ENCODE results near the gene MAD1L1.
"Not testable (repeated sequence)": the region's sequence is repeated elsewhere in the genome, so short reads cannot be mapped to it uniquely, and the experiment has no call there.

The MAD1L1 gene

DNA sequence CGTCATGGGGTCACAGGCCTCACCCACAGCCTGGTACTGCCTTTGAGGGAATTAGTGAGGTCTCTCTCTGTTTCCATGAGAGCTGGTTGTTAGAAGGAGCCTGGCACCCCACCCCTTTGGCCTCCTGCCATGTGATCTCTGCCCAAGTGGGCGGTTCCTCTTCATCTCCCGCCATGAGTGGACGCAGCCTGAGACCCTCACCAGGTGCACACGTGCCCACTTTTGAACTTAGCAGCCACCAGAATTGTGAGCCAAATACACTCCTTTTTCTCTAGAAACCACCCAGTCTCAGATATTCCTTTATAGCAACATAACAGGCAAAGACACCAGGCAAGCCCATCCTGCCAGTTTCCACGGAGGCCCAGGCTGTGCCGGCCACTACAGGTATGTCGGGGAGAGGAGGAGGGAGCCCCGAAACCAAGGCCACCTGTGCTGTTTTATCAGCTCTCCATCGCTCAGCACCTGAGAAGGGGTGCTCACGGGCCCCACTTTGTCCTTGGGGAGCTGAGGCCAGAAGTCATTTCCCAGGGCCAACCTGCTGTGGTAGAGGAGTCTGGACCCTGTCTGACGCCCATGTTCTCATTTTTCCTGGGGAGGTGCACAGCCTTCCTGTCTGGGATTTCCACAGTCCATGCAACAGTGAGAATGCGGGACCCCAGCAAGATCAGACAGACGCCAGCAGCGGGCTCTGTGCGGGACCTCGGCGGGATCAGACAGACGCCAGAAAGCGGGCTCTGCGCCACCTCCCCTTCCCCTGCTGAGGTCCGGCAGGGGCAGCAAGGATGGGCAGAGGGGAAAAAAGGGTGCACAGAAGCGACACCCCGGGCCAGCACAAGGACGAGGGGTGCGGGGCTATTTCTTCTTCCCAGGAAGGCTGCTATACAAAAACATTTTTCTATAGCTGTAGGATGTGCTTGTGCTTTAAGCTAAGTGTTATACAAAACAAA lies 342.2 kb downstream of the MAD1L1 start:
- DNase-seq = no peak

DNA sequence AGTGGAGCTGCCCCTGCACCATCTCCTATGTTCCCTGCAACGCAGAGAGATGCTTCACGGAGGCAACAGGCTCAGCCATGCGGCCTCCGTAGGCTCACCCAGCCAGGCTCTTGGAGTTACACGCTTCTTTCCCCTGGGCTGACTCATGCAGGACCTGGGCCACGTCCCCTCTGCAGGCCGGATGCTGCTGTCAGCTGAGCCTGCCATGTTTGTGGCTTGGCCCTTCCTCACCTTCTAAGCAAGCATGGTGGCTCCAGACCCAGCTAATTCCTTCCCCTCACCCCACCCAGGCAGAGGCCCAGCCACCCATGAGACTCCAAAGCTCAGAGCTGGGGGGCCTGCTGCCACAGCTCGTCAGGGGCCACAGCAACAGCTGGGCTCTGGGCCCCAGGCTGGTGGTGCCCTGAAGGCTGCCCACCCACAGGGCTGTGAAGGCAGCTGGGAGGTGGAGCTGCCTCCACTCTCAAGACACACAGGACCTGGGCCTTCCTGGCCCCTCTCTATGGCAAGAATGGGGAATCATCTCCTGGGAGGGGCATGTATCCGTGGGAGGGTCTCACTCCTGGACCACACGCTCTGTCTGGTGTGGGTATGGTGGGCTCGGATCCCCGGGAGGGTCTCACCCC lies 343.1 kb downstream of the MAD1L1 start:
- peak; percentile 38 for DNase-seq

DNA sequence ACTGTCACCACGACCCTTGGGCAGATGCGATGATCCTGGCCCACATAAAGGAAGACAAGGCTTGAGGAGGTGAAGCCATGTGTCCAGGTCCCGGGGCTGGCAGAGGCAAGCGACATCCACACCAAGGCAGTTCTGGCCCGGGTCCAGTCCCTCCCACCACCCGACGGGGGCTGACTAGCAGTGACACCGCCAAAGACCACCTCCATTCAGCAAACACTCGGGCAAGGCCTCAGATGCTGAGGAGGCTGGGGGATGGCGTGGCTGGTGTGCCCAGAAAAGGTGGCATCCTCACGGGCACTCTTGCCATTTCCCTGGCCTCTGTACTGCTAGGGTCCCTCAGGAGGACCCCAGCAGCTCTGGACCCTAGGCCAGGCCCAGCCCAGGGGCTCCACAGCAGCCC lies 343.7 kb downstream of the MAD1L1 start:
- no peak for DNase-seq

DNA sequence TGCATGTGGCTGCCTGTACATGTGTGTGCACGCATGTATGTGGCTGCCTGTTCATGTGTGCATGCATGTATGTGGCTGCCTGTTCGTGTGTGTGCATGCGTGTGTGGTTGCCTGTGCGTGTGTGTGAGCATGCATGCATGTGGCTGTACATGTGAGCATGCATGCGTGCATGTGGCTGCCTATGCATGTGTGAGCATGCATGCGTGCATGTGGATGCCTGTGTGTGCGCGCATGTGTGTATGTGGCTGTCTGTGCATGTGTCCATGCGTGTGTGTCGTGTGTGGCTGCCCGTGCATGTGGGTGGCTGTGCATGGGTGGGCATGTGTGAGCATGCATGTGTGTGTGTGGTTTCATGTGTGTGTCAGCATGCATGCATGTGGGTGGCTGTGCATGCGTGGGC lies 344.3 kb downstream of the MAD1L1 start:
- no peak for DNase-seq

DNA sequence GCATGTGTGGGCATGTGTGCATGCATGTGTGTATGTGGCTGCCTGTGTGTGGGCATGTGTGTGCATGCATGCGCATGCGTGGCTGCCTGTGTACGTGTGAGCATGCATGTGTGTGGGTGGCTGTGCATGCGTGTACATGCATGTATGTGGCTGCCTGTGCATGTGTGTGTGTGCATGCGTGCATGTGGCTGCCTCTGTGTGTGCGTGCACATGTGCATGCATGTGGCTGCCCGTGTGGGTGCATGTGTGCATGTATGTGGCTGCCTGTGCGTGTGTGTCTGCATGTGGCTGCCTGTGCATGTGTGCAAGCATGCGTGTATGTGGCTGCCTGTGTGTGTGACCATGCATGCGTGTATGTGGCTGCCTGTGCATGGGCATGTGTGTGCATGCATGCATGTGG lies 345.5 kb downstream of the MAD1L1 start:
- DNase-seq = no peak

DNA sequence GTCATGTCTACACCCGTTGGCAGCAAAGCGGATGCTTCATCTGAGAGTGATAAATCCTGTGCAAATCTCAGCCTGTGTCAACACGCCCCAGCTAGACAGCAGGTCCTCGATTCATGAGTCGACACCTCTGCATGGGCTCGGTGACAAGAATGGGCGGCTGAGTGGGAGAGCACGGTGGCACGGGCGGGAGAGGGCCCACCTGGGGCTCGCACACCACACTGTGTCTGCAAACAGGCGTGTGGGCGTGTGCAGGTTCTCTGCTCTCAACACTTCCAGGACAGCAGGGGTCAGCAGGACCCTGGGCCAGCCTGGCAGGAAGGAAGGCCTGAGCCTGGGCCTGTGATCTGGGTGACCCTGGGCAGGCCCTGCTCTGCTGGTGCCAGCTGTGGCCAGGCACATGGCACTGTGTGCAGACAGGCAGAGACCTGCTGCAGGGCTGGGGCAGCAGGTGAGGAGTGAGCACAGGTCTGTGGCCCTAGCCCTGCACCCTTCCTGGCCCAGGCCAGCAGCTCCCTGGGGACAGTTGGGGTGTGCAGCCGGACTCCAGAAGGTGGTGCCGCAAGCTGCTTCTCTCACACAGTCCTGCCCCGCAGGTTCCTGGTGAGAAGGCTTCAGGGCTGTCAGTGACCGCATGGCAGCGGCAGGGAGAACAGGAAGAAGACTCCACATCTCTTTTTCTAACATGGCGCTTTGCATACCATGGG lies 346.2 kb downstream of the MAD1L1 start:
- DNase-seq = no peak

DNA sequence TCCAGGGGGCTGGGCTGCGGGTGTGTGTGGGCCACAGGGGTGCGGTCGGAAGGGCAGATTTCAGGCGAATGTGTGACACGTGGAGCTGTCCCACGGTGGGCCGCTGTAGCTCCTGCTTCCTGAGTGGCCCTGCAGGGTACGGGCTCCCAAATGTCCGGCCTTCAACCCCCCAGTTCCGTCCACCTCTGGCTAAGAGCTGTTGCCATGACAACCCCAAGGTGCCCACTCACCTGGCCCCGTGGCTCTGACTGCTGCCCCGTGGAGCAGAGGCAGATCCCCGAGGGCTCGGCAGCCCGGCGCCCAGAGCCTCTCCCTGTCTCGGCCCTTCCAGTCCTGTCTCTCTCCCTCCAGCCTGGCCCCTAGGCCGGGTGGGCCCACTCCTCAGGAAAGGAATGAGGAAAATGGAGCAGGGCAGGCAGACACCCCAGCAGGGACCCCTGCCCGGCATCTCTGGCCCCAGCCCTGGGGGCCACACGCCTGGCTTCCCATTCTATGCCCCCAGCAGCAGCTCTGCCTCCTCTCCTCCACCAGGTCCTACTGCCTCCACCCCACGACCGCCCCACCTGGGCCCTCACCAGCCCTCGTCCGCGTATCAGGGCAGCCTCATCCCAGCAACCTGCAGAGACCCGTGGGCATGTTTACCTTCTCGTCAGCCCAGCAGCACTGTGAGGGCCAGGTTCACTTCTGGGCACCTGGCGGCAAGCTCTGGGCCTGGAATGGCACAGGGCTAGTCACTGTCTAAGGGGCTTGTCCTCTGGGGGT lies 347.1 kb downstream of the MAD1L1 start:
- no peak for DNase-seq

DNA sequence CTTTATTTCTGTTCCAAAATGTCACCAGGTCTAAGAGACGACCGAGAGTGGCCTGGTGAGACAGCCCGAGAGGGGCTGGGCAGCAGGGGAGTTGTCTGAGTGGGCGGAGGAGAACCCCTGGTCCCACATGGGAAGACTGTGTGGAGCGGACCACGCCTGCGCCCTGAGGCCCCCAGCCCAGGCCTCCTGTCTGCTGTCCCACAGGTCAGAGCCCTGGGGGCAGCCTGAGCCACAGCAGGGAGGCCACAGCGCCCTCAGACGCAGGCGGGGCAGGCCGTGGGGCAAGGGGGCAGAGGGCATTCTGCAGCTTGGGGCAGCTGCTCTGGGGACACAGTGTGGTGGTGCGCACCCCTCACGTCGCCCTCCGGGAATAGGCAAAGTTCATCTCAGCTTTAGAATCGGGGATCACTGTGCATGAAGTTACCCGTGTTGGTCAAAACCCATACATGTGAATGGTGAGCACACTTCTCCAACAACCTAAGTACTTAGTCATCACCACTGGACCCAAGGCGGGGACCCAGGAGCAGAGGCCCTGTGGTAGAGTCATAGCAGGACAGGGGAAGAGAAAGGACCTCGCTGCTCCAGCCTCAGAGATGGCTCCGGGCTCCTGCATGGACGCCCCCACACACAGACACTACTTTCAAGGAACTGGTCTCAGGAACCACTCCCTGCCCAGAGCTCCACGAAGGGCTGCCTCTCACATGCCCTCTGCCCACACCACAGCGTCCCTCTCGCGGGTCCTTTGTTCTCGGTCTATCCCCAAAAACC lies 348.0 kb downstream of the MAD1L1 start:
- DNase-seq = peak; percentile 9

DNA sequence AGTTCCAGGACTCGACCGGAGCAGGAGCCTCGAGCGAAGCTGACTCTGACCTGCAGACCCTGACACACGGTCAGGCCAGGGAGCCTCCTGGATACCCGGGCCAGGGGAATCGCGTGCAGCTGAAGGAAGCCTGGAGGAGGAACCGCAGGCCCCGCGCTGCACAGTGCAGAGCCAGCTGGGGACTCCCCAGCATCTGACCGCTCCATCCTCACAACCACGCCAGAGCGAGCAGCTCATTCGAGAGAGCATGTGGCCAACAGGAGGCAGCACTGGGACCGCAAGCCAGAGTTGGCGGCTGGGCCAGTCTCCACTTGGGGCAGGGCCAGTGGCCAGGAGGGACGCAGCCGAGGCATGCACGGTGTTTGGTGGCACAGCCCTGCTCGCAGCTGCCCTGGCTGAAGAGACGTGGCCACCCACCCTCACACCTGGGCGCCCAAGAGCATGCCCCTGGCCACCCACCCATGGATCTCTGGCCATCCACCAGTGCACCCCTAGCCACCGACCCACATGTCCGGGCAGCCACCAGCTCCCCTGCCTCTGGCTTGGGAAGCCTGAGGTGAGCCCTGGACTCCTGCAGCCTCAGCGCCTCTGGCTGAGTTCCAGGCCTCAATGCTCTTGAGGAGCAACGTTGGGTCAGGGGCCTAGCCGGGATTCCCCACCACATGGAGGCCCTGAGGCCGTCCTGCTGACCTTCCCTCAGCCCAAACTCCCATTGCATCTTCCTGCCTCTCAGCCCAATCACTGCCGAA lies 348.7 kb downstream of the MAD1L1 start:
- DNase-seq = peak; percentile 8

DNA sequence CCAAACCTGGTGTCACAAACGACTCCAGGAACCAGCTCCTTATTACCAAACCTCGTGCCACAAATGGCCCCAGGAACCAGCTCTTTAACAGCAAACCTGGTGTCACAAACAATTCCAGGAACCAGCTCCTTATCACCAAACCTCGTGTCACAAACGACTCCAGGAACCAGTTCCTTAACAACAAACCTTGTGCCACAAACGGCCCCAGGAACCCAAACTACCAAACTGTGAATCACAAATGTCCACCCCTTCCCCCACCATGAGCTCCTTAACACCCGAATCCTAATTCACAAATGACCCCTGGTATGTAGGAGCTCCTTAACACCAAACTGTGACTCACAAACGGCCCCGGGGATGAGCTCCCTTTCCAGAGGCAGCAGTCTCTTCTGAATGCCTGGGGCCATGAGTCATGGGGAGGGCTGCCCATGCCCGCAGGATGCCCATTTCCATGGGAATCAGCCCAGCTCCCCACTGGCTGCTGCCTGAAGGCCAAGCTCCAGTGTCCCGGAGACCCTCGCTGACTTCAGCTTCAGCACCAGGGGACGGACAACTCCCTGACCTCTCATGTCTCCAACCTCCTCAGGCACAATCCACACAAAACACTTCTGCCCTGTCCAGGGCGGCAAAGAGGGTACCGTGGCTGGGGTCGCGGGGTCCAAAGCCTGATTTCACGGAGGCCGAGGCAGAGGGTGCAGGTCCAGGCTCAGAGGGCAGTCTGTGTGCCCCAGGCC lies 349.5 kb downstream of the MAD1L1 start:
- DNase-seq = peak; percentile 94

DNA sequence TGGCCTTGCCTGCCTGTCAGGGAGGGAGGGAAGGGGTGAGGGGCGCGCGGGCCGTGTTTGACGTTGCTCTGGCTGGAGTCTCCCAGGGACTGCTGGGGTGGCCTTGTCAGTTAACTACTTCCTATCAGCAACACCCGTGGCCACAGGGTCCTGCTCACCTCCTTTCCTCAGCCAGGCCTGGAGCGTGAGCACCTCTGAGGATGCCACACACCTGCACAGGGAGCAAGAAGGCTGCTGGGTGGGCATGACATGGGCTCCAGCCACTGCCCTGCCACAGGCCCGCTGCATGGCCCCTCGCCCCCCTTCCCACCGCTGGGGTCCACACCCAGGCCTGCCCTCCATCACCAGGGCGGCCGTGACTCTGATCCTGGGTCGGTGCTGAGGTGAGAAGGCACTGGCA lies 350.3 kb downstream of the MAD1L1 start:
- no peak for DNase-seq

DNA sequence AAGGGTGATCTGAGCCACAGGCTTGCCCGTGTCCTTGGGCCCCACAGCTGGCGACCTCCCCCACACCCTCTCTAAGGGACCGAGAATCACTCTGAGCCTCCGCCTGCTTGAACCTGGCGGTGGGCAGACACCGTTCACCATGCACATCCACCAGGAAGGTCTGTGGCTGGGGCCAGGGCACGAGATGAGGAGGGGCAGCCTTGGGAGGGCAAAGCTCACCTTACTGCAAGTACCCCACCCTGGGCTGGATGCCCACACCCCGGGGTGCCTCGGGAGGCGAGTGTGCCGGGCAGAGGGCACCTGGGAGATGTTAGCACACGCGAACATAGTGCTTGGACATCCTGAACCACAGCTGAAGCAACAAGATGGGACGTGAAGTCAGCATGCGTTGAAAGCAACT lies 350.8 kb downstream of the MAD1L1 start:
- DNase-seq = no peak

DNA sequence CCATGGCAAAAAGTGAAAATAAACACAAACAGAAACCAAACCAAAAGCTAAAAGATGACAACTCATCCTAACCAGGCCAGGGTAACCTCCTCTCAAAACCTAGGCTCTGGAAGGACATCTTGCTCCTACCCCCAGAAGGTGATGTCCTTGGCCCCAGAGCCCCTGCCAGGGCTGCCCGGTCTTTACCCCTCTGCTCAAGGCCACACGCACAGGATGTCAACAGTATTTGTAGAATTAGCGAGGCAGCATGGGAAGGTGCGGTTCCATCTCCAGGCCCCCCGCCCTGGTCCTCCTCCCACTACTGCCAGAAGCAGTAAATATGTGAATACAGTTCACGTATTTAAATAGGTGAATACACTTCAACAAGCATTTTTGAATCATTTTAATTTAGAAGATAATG lies 356.1 kb downstream of the MAD1L1 start:
- DNase-seq = not testable (repeated sequence)

DNA sequence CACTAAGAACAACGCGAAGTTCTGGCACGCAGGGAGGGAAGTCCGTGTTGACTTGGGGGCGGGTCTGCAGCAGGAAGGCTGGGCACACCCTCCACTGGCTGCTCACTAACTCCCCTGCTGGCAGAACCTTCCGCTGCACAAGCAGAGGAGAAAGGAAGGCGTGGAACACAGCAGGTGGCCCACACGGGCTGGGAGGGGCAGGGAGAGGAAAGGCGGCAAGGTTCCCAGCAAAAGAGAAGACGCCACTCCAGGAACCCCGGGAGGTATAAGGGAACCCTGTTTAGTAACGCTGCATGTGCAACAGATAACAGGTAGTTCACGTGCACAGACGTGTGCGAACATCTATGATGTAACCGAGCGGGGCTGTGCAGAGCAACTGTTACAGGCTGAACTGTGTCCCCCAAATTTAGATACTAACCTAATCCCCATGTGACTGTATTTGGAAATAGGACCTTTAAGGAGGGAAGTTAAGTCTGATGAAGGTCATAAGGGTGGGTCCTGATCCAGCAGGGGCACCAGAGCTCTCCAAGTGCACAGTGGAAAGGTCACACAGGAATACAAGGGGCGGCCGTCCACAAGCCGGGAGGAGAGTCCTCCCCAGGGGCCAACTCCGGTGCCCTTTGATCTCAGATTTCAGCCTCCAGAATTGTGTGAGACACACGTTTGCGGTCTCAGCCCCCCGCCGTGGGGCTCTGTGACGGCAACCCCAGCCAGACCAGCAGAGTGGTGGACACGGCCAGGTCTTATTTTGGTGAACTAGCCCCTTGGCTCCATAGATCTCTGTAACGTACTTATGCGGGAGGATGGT lies 357.1 kb downstream of the MAD1L1 start:
- peak; percentile 27 for DNase-seq

DNA sequence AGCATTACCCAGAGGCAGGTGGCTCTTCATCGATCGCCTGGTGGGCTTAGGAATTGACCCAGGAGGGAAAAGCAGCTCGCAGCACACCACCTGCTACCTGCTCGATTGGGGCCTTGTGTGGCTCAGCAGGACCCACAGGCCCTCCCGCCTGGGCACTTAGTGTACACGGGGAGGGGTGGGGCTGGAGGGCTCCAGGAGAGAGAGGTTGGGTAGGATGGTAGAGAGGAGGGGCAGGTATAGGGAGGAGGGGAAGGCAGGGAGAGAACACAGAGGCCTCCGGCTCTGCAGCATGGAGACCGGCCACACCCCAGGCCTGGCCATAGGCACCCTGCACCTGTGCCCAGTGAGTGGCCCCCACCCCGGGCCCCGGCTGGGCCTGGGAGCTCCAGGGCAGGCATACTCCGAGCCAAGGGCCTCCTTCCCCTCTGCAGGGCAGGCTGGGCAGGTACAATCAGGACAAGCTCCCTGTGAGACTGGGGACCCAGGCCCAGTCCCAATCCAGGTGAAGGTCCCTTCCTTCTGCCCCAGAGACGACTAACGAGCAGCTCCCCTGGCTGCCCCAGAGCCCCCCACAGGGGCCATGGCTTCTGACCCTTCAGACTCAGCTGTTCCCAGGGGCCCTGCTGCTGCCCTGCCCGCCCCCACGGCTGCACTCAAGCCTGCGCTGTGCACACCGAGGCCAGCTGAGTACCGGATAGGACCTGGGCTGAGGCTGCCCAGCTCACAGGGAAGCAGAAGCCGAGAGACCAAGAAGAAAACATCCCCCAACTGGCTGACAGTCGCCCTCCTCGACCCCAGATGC lies 358.0 kb downstream of the MAD1L1 start:
- DNase-seq = not testable (repeated sequence)

DNA sequence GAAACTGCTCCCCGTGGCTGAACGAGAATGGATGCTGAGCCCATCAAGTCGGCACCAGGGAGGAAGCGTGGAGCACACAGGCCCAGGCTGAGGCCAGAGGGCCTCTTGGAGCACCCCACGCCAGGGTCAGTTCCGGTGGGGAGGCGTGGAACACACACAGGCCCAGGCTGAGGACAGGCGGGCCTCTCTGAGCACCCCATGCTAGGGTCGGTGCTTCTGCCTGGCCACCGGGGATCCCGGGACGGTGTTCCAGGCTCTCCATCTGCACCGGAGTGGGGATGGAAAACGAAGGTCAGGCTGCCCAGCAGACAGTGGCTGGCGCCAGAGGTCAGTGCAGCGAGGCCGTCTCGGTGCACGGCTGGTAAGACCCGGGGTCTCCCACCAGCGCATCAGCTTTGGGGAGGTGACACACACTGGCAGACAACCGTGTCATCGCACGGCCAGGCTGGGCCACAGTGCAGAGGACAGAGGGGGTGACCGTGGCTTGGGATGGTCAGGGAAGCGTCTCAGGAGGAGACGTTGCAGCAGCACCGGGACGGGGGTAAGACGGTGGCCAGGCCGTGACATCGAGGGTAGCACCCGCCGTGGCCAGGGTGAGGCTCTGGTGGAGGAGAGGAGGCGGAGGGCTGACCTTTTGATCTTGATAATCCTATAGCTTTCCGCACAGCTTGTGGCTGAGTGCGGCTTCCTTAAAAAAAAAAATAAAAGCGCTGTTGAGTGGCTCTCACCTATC lies 358.7 kb downstream of the MAD1L1 start:
- DNase-seq = no peak

DNA sequence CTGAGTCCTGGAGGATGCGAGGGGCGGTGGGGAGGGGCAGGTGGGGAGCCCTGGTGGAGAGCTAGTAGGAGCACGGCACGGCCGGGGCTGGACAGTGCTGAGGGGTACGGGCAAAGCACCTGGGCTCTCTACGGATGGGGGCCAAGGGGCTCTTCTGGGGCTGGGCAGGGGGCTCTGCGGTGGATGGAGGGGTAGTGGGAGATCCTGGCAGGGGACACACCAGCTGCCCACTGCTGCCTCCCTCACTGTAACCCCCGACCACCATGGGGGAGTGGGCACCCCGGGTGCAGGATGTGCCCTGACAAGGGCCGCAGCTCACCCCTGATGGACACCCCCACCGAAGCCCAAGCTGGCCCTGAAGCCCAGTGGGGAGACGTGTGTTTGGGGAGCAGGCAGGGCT lies 359.3 kb downstream of the MAD1L1 start:
- DNase-seq = no peak

DNA sequence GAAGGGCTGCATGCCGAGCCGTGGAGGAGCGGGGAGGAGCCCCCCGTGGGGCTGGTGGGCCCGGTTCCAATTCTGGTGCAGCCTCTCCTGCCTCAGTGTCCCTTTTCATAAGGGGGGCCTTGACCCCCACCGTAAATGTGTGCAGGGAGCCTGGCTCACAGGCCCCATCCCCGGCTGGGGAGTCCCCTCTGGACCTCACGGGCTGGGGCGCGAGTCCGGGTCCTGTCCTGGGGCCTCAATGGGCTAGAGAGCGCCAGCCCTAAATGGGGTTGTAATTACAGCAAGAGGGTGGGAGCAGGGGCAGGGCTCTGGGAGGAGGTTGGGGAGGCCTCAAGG lies 359.7 kb downstream of the MAD1L1 start:
- DNase-seq = no peak
